ENCODE results near the gene TEX2.

Gene TEX2

DNA sequence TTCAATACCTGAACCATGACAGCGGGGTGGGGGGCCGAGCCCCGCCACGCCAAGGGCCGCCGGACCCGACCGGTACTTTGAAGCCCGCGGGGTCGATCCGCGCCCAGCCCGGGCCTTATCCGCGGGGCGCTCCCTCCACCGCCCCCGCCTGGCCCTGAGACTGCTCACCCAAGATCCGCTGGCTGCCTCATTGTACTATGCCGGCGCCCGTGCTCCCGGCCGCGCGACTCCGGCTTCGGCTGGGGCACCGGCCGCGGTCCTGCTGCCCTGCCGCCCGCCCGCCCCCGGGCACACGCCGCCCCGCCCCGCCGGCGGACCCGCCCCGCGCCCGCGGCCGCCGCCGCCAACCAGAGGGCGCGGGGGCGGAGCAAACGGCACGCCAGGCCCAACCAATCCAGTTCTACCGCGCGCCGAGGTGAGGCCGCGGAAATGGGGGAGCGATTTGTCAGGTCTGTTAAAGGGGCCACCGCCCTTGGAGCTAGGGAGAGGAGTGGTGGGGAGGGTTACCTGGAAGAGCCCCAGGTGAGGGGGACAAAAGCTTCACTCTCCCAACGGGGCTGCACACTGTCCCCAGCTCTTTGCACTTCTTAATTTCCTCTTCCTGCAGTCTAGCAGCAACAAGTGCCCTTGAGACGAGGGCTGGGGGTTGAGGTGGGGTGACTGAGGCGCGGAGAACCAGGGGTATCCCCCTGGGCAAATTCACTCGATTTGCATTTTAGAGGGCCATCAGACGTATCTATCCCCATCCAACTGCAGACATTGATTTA is at the start of gene TEX2:
Gene TEX2, minus strand, starts transcription at position 261 of the 767 bp plus-strand sequence. CDS start 49,043 bp downstream, outside the sequence.
- Mint-ChIP-seq H3K27me3 (no peaks in the 10 kb centered on the region), H3K4me3 (peak within 1 kb of the TSS; percentile 93), H3K9me3 (no peaks in the 10 kb centered on the region), H3K4me1 (peaks cover 38% of the 10 kb centered on the region), H3K36me3 (no peaks in the 10 kb centered on the region), H3K27ac (peak within 1 kb of the TSS; percentile 93)

DNA sequence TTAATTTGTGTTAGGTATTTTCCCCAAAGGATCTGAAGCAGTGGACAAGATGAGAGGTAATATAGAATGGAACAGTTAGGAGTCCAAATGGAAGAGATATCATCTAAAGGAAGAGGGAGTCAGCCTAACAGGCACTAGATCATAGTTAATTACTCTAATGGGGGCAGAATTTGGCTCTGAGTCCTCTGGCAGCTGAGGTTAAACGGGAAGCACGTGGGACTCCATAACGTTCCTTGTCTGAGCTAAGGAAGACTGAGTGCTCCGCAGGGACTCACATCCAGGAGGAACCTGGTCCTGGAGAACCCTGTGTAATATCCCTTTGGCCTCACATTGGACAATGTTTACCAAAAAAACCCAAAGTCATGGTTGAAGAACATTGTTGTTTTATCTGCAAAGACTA is 46.6 kb upstream of the TEX2 start:
- Mint-ChIP-seq H3K4me3 (no peak overlapping the region), H3K4me1 (no peaks in the 10 kb centered on the region), H3K9me3 (no peaks in the 10 kb centered on the region), H3K27ac (no peak overlapping the region), H3K27me3 (no peaks in the 10 kb centered on the region), H3K36me3 (no peaks in the 10 kb centered on the region)

- no peaks in the 10 kb centered on the region for H3K27me3 Mint-ChIP-seq
- no peak overlapping the region for H3K27ac Mint-ChIP-seq
- no peaks in the 10 kb centered on the region for H3K9me3 Mint-ChIP-seq
- no peaks in the 10 kb centered on the region for H3K4me1 Mint-ChIP-seq
- H3K36me3 Mint-ChIP-seq: no peaks in the 10 kb centered on the region
- H3K4me3 Mint-ChIP-seq: no peak overlapping the region
Observed at GRCh38 chr17:64309021-64309420, 46.0 kb upstream of the TEX2 start.

GRCh38 chr17:64306850-64307463 is 43.9 kb upstream of the TEX2 start:
- Mint-ChIP-seq H3K4me1 (no peaks in the 10 kb centered on the region), H3K27ac (no peak overlapping the region), H3K9me3 (no peaks in the 10 kb centered on the region), H3K27me3 (no peaks in the 10 kb centered on the region), H3K36me3 (no peaks in the 10 kb centered on the region), H3K4me3 (no peak overlapping the region)

GRCh38 chr17:64304551-64304950 is 41.5 kb upstream of the TEX2 start:
- H3K27me3 Mint-ChIP-seq: no peaks in the 10 kb centered on the region
- H3K27ac Mint-ChIP-seq: no peak overlapping the region
- no peaks in the 10 kb centered on the region for H3K36me3 Mint-ChIP-seq
- no peaks in the 10 kb centered on the region for H3K4me1 Mint-ChIP-seq
- no peak overlapping the region for H3K4me3 Mint-ChIP-seq
- no peaks in the 10 kb centered on the region for H3K9me3 Mint-ChIP-seq

- Mint-ChIP-seq H3K4me3 (no peak overlapping the region), H3K27me3 (no peaks in the 10 kb centered on the region), H3K4me1 (no peaks in the 10 kb centered on the region), H3K36me3 (no peaks in the 10 kb centered on the region), H3K27ac (no peak overlapping the region), H3K9me3 (no peaks in the 10 kb centered on the region)
Observed at GRCh38 chr17:64300699-64300965, 37.6 kb upstream of the TEX2 start.

GRCh38 chr17:64297467-64298088 is 34.5 kb upstream of the TEX2 start:
- Mint-ChIP-seq H3K27ac (no peak overlapping the region), H3K4me3 (no peak overlapping the region), H3K36me3 (no peaks in the 10 kb centered on the region), H3K27me3 (no peaks in the 10 kb centered on the region), H3K4me1 (no peaks in the 10 kb centered on the region), H3K9me3 (no peaks in the 10 kb centered on the region)

DNA sequence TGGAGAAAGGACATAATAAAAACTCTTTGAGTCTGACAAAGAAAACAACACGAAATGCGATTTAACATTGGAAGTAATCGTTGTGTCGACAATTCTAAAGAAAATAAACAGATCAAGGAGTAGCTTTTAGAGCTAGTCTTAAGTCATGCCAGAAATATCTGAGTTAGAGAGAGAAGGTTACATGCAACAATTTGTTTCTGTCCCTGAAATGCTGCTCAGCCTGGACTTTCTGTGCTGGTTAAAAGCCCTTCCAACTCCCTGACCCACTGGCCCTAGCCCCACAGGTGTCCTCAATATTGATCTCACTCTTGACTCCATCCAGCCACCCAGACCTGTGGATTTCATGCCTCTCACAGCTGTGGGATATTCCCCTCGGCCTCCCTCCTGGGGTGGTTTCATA is 33.2 kb upstream of the TEX2 start:
- no peaks in the 10 kb centered on the region for H3K4me1 Mint-ChIP-seq
- H3K36me3 Mint-ChIP-seq: peaks cover 2% of the 10 kb centered on the region
- H3K27ac Mint-ChIP-seq: no peak overlapping the region
- H3K9me3 Mint-ChIP-seq: peaks cover 8% of the 10 kb centered on the region
- no peak overlapping the region for H3K4me3 Mint-ChIP-seq
- H3K27me3 Mint-ChIP-seq: no peaks in the 10 kb centered on the region

- Mint-ChIP-seq H3K27me3 (no peaks in the 10 kb centered on the region), H3K4me3 (no peak overlapping the region), H3K9me3 (peaks cover 10% of the 10 kb centered on the region), H3K4me1 (no peaks in the 10 kb centered on the region), H3K27ac (no peak overlapping the region), H3K36me3 (peaks cover 2% of the 10 kb centered on the region)
Observed at GRCh38 chr17:64295146-64295545, 32.1 kb upstream of the TEX2 start.

GRCh38 chr17:64291268-64291851 is 28.3 kb upstream of the TEX2 start:
- Mint-ChIP-seq H3K36me3 (peaks cover 2% of the 10 kb centered on the region), H3K4me3 (no peak overlapping the region)

GRCh38 chr17:64289741-64290141 is 26.7 kb upstream of the TEX2 start:
- no peaks in the 10 kb centered on the region for H3K4me1 Mint-ChIP-seq
- H3K27ac Mint-ChIP-seq: no peak overlapping the region
- H3K27me3 Mint-ChIP-seq: no peaks in the 10 kb centered on the region
- H3K4me3 Mint-ChIP-seq: no peak overlapping the region
- H3K36me3 Mint-ChIP-seq: peaks cover 2% of the 10 kb centered on the region
- peaks cover 10% of the 10 kb centered on the region for H3K9me3 Mint-ChIP-seq

More at GRCh38 chr17:64291268-64291851, 28.3 kb upstream of the TEX2 start:
- Mint-ChIP-seq H3K27ac (no peak overlapping the region), H3K4me1 (no peaks in the 10 kb centered on the region), H3K27me3 (no peaks in the 10 kb centered on the region), H3K9me3 (peaks cover 10% of the 10 kb centered on the region)

DNA sequence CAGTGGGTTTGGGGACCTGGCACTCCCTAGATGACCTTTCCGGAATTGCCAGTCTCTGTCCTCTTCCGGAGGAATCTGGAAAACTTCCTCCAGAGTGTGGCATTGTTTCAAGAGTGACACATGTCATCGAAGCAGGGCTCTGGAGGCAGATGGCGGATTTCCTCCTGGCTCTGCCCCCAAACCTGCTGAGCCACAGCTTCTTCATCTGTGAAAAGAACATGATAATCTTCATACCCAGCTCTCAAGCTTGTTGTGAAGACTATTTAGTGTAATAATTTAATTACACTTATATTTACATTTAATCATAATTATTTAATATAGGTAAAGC is 19.7 kb upstream of the TEX2 start:
- no peak overlapping the region for H3K27ac Mint-ChIP-seq
- H3K9me3 Mint-ChIP-seq: no peaks in the 10 kb centered on the region
- H3K4me1 Mint-ChIP-seq: no peaks in the 10 kb centered on the region
- H3K27me3 Mint-ChIP-seq: no peaks in the 10 kb centered on the region
- H3K36me3 Mint-ChIP-seq: no peaks in the 10 kb centered on the region
- H3K4me3 Mint-ChIP-seq: no peak overlapping the region

DNA sequence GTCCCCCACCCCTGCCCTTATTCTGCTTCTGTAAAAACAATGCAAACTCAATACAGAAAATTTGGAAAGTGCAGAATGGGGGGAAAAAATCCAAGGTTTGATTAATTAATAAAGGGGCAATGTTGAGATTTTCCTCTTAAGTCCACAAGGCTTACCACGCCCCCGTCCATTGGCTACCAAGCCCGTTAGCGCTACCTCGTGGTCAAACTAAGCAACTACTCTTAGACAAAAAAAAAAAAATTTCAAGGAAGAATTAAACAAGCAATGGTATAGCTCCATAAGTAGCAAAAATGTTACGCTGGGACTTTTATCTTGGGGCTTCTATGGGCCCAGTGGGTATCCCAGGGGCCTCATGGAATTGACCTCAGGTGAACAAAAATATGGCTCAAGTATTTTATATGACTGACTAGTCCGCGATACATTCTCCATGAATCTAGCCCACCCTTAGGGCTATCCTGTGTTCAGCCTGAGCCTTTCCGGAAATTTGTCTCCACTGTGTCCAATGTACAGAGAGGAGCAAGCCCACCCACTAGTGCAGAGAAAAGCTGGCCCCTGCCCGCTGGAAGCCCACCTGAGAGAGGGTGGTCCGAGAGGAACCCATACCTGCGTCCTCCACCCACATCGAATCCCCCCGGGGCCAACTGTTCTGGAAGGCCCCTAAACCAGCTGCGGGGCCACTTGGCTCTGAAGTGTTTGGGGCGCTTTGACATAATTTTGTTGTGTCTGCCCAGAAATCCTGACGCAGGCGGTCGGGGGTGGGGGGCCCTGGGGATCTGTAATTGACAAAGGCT is 19.1 kb upstream of the TEX2 start:
- Mint-ChIP-seq H3K27me3 (no peaks in the 10 kb centered on the region), H3K27ac (no peak overlapping the region), H3K4me3 (no peak overlapping the region), H3K36me3 (no peaks in the 10 kb centered on the region), H3K4me1 (no peaks in the 10 kb centered on the region), H3K9me3 (no peaks in the 10 kb centered on the region)

- Mint-ChIP-seq H3K4me1 (no peaks in the 10 kb centered on the region), H3K9me3 (no peaks in the 10 kb centered on the region), H3K27me3 (no peaks in the 10 kb centered on the region), H3K27ac (peak overlapping the region; percentile 52), H3K4me3 (no peak overlapping the region), H3K36me3 (no peaks in the 10 kb centered on the region)
Observed at GRCh38 chr17:64278614-64279013, 15.6 kb upstream of the TEX2 start.

GRCh38 chr17:64277831-64278562 is 14.9 kb upstream of the TEX2 start:
- H3K9me3 Mint-ChIP-seq: no peaks in the 10 kb centered on the region

More at GRCh38 chr17:64277831-64278562, 14.9 kb upstream of the TEX2 start:
- Mint-ChIP-seq H3K27me3 (no peaks in the 10 kb centered on the region), H3K36me3 (no peaks in the 10 kb centered on the region), H3K4me3 (no peak overlapping the region), H3K4me1 (peaks cover 3% of the 10 kb centered on the region), H3K27ac (no peak overlapping the region)
